ENCODE measurements around the gene DZIP3.

The DZIP3 gene

DNA sequence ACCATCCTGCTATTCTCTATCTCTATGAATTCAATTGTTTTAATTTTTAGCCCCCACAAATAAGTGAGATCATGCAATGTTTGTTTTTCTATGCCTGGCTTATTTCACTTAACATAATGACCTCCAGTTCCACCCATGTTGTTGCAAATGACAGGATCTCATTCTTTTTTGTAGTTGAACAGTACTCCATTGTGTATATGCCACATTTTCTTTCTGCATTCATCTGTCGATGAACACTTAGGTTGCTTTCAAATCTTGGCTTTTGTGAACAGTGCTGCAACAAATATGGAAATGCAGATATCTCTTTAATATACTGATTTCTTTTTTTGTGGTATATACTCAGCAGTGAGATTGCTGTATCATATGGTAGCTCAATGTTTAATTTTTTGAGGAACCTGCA, 108.9 kb downstream of the DZIP3 start:
- DNase-seq (ENCODE audit: low read depth in 2 of 2): no peak

DNA sequence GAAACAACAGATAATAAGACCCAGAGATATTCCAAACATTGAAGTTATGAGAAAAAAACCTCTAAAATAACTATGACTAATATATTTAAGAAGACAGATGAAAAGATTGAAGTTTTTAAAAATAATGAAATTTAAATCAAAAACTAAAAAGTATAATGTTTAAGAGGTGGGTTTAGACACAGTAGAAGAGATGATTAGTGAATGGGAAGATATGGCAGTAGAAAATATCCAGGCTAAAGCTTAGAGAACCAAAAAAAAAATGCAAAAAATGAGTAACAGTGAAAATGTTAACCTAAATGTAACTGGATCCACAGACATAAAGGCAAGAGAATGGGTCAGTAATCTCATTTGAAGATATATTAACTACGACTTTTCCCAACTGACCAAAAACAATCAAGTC, 115.5 kb downstream of the DZIP3 start:
- DNase-seq (ENCODE audit: low read depth in 2 of 2): no peak

- no peak for DNase-seq (ENCODE audit: low read depth in 2 of 2)
Observed at GRCh38 chr3:108713009-108713516, 123.5 kb downstream of the DZIP3 start.

- DNase-seq (ENCODE audit: low read depth in 2 of 2): no peak
Observed at GRCh38 chr3:108713816-108714215, 124.3 kb downstream of the DZIP3 start.

- no peak for DNase-seq (ENCODE audit: low read depth in 2 of 2)
Observed at GRCh38 chr3:108718454-108718853, 128.9 kb downstream of the DZIP3 start.

- DNase-seq (ENCODE audit: low read depth in 2 of 2): no peak
Observed at GRCh38 chr3:108719178-108719806, 129.8 kb downstream of the DZIP3 start.

- no peak for DNase-seq (ENCODE audit: low read depth in 2 of 2)
Observed at GRCh38 chr3:108722724-108723123, 133.2 kb downstream of the DZIP3 start.

- no peak for DNase-seq (ENCODE audit: low read depth in 2 of 2)
Observed at GRCh38 chr3:108724101-108724500, 134.6 kb downstream of the DZIP3 start.

DNA sequence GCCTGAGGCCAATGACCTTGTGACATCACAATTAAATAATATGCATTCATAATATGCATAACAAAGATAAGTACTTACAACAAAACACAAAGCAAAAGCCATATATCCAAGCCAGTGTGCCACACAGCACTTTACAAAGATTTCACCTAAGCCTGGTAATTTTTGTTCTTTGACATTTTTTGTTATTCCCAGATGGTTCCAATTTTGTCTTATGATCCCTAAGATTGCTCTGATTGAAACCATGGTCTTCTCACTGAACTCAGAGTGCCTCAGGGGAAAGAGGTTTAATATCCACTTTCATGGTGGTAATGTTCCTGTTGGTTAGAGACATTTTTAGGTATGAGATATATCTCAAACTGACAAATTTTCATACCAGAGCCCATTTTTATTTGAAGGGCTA, 138.6 kb downstream of the DZIP3 start:
- no peak for DNase-seq (ENCODE audit: low read depth in 2 of 2)

DNA sequence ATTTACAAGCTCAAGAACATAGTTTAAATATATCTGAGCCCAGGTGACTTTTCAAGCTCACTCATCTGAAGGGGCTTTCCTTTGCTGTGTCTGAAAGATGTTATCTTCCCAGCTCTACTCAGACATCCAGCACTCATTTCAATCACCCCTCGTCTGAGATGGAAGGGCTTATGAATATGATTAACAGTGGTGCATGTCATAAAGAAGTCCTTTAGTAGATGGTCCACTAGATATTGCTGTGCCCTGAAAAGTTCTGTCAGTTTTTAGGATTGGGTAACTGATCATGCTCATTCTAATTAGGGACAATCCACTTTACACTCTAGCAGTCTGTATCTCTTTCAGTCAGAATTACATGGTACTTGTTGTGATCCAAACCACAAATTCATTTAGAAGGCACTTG, 139.4 kb downstream of the DZIP3 start:
- DNase-seq (ENCODE audit: low read depth in 2 of 2): no peak

DNA sequence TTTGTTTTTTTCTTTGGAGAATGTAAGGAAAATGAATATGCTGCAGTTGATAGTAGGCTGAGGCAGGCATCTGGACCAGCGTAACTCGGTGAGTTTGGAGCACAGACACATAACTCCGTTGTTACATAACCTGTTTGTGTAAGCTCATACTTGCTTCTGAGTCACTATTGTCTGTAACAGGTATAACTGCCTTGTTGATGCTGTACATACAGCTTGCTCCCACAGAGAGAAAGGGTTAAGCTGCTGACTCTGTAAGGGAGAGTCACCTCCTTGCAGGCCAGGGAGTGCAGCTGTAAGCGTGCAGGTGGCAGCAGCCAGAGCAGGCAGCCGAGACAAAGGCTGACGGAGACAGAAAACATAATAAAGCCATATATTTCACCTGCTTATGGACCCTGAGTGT, 147.3 kb downstream of the DZIP3 start:
- no peak for DNase-seq (ENCODE audit: low read depth in 2 of 2)

DNA sequence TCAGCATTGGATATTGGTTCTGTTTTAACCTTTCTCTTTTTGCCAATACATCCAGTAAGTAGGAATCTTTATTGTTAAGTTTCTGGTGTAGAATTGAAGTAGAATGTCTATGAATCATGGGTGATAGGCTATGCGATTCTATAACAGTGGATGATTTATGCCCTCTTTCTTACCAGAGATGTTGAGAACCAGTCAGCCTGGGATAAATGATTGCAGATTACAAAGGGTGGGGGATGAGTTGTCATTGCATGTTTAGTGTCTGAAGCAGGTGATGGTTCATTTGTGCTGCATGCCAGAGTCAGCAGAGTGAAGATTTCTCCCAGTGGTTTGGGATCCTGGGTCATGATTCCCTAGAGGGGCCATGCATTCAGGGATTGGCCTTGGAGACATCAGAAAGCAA, 153.4 kb downstream of the DZIP3 start:
- DNase-seq (ENCODE audit: low read depth in 2 of 2): no peak
